ENCODE results near the gene SOX18.
A peak's percentile ranks its signal among the peaks of the same experiment; 100 is the strongest.

SOX18 gene

GRCh38 chr20:64065062-64065973 lies 15.9 kb upstream of the SOX18 start:
- Histone ChIP-seq H3K36me3 (ENCODE audit: control insufficient read depth in 1 of 2, insufficient read depth in 2 of 2, low read length in 2 of 2) (no peaks in the 10 kb centered on the region), H2BK12ac (ENCODE audit: low read length) (no peak overlapping the region), H2BK120ac (ENCODE audit: insufficient read depth, low read length, poor library complexity) (no peak overlapping the region), H3K18ac (ENCODE audit: low read length) (no peak overlapping the region), H2AFZ (ENCODE audit: insufficient read depth, low read length, poor library complexity) (no peak overlapping the region), H2AK5ac (ENCODE audit: low read length) (no peak overlapping the region), H3K4me2 (ENCODE audit: low read length) (no peak overlapping the region), H3K27ac (ENCODE audit: low read depth, low read length) (no peak overlapping the region), H4K91ac (ENCODE audit: low read depth, low read length) (no peak overlapping the region), H3K14ac (ENCODE audit: low read length) (no peak overlapping the region), H3K27me3 (ENCODE audit: insufficient read depth, low read length) (no peaks in the 10 kb centered on the region), H2BK5ac (ENCODE audit: low read depth, low read length, poor library complexity) (no peak overlapping the region), H3K9ac (ENCODE audit: low read length) (no peak overlapping the region), H3K4ac (ENCODE audit: low read depth, low read length) (no peak overlapping the region), H3K9me3 (ENCODE audit: insufficient read depth, low read depth, low read length) (no peaks in the 10 kb centered on the region), H3K79me2 (ENCODE audit: control insufficient read depth, insufficient read depth, low read length, poor library complexity) (peaks cover 12% of the 10 kb centered on the region), H4K8ac (ENCODE audit: low read depth, low read length) (no peak overlapping the region), H3K23ac (ENCODE audit: low read length) (no peak overlapping the region), H3K4me3 (ENCODE audit: low read depth, low read length) (no peak overlapping the region), H3K79me1 (ENCODE audit: low read length) (peaks cover 12% of the 10 kb centered on the region), H4K12ac (ENCODE audit: low read depth, low read length) (no peak overlapping the region), H3K4me1 (ENCODE audit: control insufficient read depth in 1 of 2, insufficient read depth in 2 of 2, low read length in 2 of 2) (peaks cover 15 to 19% of the 10 kb centered on the region in 2 experiments)
- DNase-seq, result no peak
- WGBS (ENCODE audit: extremely low coverage, insufficient coverage, insufficient read length), result no CpG with 5 or more reads among the region's 27 CpGs

- Histone ChIP-seq H2BK5ac (ENCODE audit: low read depth, low read length, poor library complexity) (no peak overlapping the region), H3K4me1 (ENCODE audit: control insufficient read depth in 1 of 2, insufficient read depth in 2 of 2, low read length in 2 of 2) (peaks cover 15 to 19% of the 10 kb centered on the region in 2 experiments), H4K8ac (ENCODE audit: low read depth, low read length) (no peak overlapping the region), H3K14ac (ENCODE audit: low read length) (no peak overlapping the region), H3K4ac (ENCODE audit: low read depth, low read length) (no peak overlapping the region), H3K36me3 (ENCODE audit: control insufficient read depth in 1 of 2, insufficient read depth in 2 of 2, low read length in 2 of 2) (no peaks in the 10 kb centered on the region), H3K27ac (ENCODE audit: low read depth, low read length) (no peak overlapping the region), H3K4me2 (ENCODE audit: low read length) (peak overlapping the region; percentile 92), H2BK120ac (ENCODE audit: insufficient read depth, low read length, poor library complexity) (no peak overlapping the region), H3K4me3 (ENCODE audit: low read depth, low read length) (no peak overlapping the region), H4K91ac (ENCODE audit: low read depth, low read length) (no peak overlapping the region), H3K18ac (ENCODE audit: low read length) (no peak overlapping the region), H3K9me3 (ENCODE audit: insufficient read depth, low read depth, low read length) (no peaks in the 10 kb centered on the region), H3K23ac (ENCODE audit: low read length) (no peak overlapping the region), H2BK12ac (ENCODE audit: low read length) (no peak overlapping the region), H3K9ac (ENCODE audit: low read length) (no peak overlapping the region), H2AFZ (ENCODE audit: insufficient read depth, low read length, poor library complexity) (no peak overlapping the region), H3K79me1 (ENCODE audit: low read length) (peaks cover 12% of the 10 kb centered on the region), H4K12ac (ENCODE audit: low read depth, low read length) (peak overlapping the region; percentile 35), H3K27me3 (ENCODE audit: insufficient read depth, low read length) (no peaks in the 10 kb centered on the region), H2AK5ac (ENCODE audit: low read length) (no peak overlapping the region), H3K79me2 (ENCODE audit: control insufficient read depth, insufficient read depth, low read length, poor library complexity) (peaks cover 12% of the 10 kb centered on the region)
- no CpG with 5 or more reads among the region's 12 CpGs for WGBS (ENCODE audit: extremely low coverage, insufficient coverage, insufficient read length)
- no peak for DNase-seq
These were observed 14.8 kb upstream of the SOX18 start for GRCh38 chr20:64064145-64064698.

GRCh38 chr20:64063389-64064144 lies 14.1 kb upstream of the SOX18 start:
- no peak overlapping the region for H3K27ac ChIP-seq (ENCODE audit: low read depth, low read length)
- DNase-seq, result no peak
- peak overlapping the region; percentile 92 for H3K4me2 ChIP-seq (ENCODE audit: low read length)
- peak overlapping the region; percentile 30 for H2BK12ac ChIP-seq (ENCODE audit: low read length)
- peak overlapping the region; percentile 92 for H4K91ac ChIP-seq (ENCODE audit: low read depth, low read length)
- peak overlapping the region; percentile 59 for H2BK5ac ChIP-seq (ENCODE audit: low read depth, low read length, poor library complexity)
- H2BK120ac ChIP-seq (ENCODE audit: insufficient read depth, low read length, poor library complexity), result peak overlapping the region; percentile 77
- peak overlapping the region; percentile 75 for H3K9ac ChIP-seq (ENCODE audit: low read length)
- peak overlapping the region; percentile 91 for H4K12ac ChIP-seq (ENCODE audit: low read depth, low read length)
- H3K4me3 ChIP-seq (ENCODE audit: low read depth, low read length), result peak overlapping the region; percentile 88
- H3K79me2 ChIP-seq (ENCODE audit: control insufficient read depth, insufficient read depth, low read length, poor library complexity), result peaks cover 12% of the 10 kb centered on the region
- H2AK5ac ChIP-seq (ENCODE audit: low read length), result peak overlapping the region; percentile 92
- H3K79me1 ChIP-seq (ENCODE audit: low read length), result peaks cover 12% of the 10 kb centered on the region
- H4K8ac ChIP-seq (ENCODE audit: low read depth, low read length), result peak overlapping the region; percentile 94
- H3K4ac ChIP-seq (ENCODE audit: low read depth, low read length), result peak overlapping the region; percentile 89
- H3K4me1 ChIP-seq (ENCODE audit: control insufficient read depth in 1 of 2, insufficient read depth in 2 of 2, low read length in 2 of 2), result peaks cover 15 to 19% of the 10 kb centered on the region in 2 experiments
- H2AFZ ChIP-seq (ENCODE audit: insufficient read depth, low read length, poor library complexity), result peak overlapping the region; percentile 86
- peak overlapping the region; percentile 97 for H3K14ac ChIP-seq (ENCODE audit: low read length)
- H3K36me3 ChIP-seq (ENCODE audit: control insufficient read depth in 1 of 2, insufficient read depth in 2 of 2, low read length in 2 of 2), result no peaks in the 10 kb centered on the region
- no peaks in the 10 kb centered on the region for H3K27me3 ChIP-seq (ENCODE audit: insufficient read depth, low read length)
- H3K23ac ChIP-seq (ENCODE audit: low read length), result no peak overlapping the region
- H3K18ac ChIP-seq (ENCODE audit: low read length), result peak overlapping the region; percentile 98
- WGBS (ENCODE audit: extremely low coverage, insufficient coverage, insufficient read length), result no CpG with 5 or more reads among the region's 51 CpGs
- no peaks in the 10 kb centered on the region for H3K9me3 ChIP-seq (ENCODE audit: insufficient read depth, low read depth, low read length)

- Histone ChIP-seq H3K4ac (ENCODE audit: low read depth, low read length) (peak within 1 kb of the TSS; percentile 89), H3K14ac (ENCODE audit: low read length) (peak within 1 kb of the TSS; percentile 97), H3K27me3 (ENCODE audit: insufficient read depth, low read length) (no peaks in the 10 kb centered on the region), H3K4me2 (ENCODE audit: low read length) (peak within 1 kb of the TSS; percentile 92), H2AFZ (ENCODE audit: insufficient read depth, low read length, poor library complexity) (peak within 1 kb of the TSS; percentile 93), H4K91ac (ENCODE audit: low read depth, low read length) (peak within 1 kb of the TSS; percentile 92), H3K4me3 (ENCODE audit: low read depth, low read length) (peak within 1 kb of the TSS; percentile 88), H3K23ac (ENCODE audit: low read length) (no peak within 1 kb of the TSS), H3K79me1 (ENCODE audit: low read length) (peaks cover 12% of the 10 kb centered on the region), H3K27ac (ENCODE audit: low read depth, low read length) (peak within 1 kb of the TSS; percentile 5), H3K79me2 (ENCODE audit: control insufficient read depth, insufficient read depth, low read length, poor library complexity) (peaks cover 12% of the 10 kb centered on the region), H3K9me3 (ENCODE audit: insufficient read depth, low read depth, low read length) (no peaks in the 10 kb centered on the region), H3K18ac (ENCODE audit: low read length) (peak within 1 kb of the TSS; percentile 98), H2BK12ac (ENCODE audit: low read length) (peak within 1 kb of the TSS; percentile 30), H4K12ac (ENCODE audit: low read depth, low read length) (peak within 1 kb of the TSS; percentile 97), H4K8ac (ENCODE audit: low read depth, low read length) (peak within 1 kb of the TSS; percentile 100), H3K36me3 (ENCODE audit: control insufficient read depth in 1 of 2, insufficient read depth in 2 of 2, low read length in 2 of 2) (no peaks in the 10 kb centered on the region), H3K9ac (ENCODE audit: low read length) (peak within 1 kb of the TSS; percentile 85), H3K4me1 (ENCODE audit: control insufficient read depth in 1 of 2, insufficient read depth in 2 of 2, low read length in 2 of 2) (peaks cover 15 to 19% of the 10 kb centered on the region in 2 experiments), H2BK120ac (ENCODE audit: insufficient read depth, low read length, poor library complexity) (peak within 1 kb of the TSS; percentile 93), H2AK5ac (ENCODE audit: low read length) (peak within 1 kb of the TSS; percentile 92), H2BK5ac (ENCODE audit: low read depth, low read length, poor library complexity) (peak within 1 kb of the TSS; percentile 79)
- DNase-seq, result peak; percentile 85 to 95
- WGBS (ENCODE audit: extremely low coverage, insufficient coverage, insufficient read length), result no CpG with 5 or more reads among the region's 85 CpGs
These were observed 13.4 kb upstream of the SOX18 start, which contains the start of gene TCEA2 for GRCh38 chr20:64062596-64063388. Gene TCEA2, plus strand, starts transcription at chr20:64063198. Its CDS starts 115 bp downstream, at chr20:64063313.

Measured in trophoblast cell (in vitro differentiated cells and primary cell).